WTC11 (cell line): ENCODE data around the gene EDC4. TPM values are rescaled to one million over a fixed set of nuclear protein-coding genes. Genes with fewer than 3 reads are reported as not detected.
"Not testable (repeated sequence)": the region's sequence is repeated elsewhere in the genome, so short reads cannot be mapped to it uniquely, and the experiment has no call there.

Experiments
- ATAC-seq: fragments of 200-7000 bp; cut with Tn5 transposase; 2 replicates; pipeline ENCODE4 v1.10.0; 2021; ENCODE audit warnings: mild to moderate bottlenecking, moderate library complexity
- CTCF ChIA-PET: fragments of 300-600 bp; sonication (Branson Sonifier 250); formaldehyde crosslinking; loops from one replicate; lab custom pipeline; 2021; ENCODE audit warnings: antibody characterized with exemption; lab: Charles Lee
- POLR2A ChIA-PET: fragments of 350-600 bp; sonication (Branson Sonifier 250); formaldehyde crosslinking; loops from one replicate; lab custom pipeline; 2021; ENCODE audit warnings: antibody characterized with exemption; lab: Charles Lee
- DNase-seq: peaks from one replicate; pipeline ENCODE4 v3.0.0; 2021; ENCODE audit warnings: low spot score
- H3K27ac Mint-ChIP-seq: 2 replicates; pipeline ENCODE4 v1.8.0; 2021; ENCODE audit warnings: mixed read lengths
- H3K27me3 Mint-ChIP-seq: 2 replicates; pipeline ENCODE4 v1.8.0; 2021; ENCODE audit warnings: low read depth, mild to moderate bottlenecking, moderate library complexity, mixed read lengths
- H3K36me3 Mint-ChIP-seq: 2 replicates; pipeline ENCODE4 v1.8.0; 2021; ENCODE audit warnings: mixed read lengths
- H3K4me1 Mint-ChIP-seq: 2 replicates; pipeline ENCODE4 v1.8.0; 2022; ENCODE audit warnings: mixed read lengths
- H3K4me3 Mint-ChIP-seq: 2 replicates; pipeline ENCODE4 v1.8.0; 2021; ENCODE audit warnings: mild to moderate bottlenecking, moderate library complexity, mixed read lengths
- H3K9me3 Mint-ChIP-seq: 2 replicates; pipeline ENCODE4 v1.8.0; 2021; ENCODE audit warnings: mixed read lengths
- CDX4 ChIP-seq: fragments of 250-450 bp; sonication (Bioruptor Pico); IDR thresholded peaks from 2 replicates; pipeline ENCODE4 v1.9.0; 2021; ENCODE audit warnings: moderate library complexity, mild to moderate bottlenecking, inconsistent platforms, borderline replicate concordance
- GABPB1 ChIP-seq: sonication (generic); formaldehyde crosslinking; IDR thresholded peaks from 2 replicates; pipeline ENCODE4 v1.8.1; 2023; ENCODE audit warnings: mild to moderate bottlenecking, missing genetic modification reagents
- JAZF1 ChIP-seq: fragments of 250-450 bp; sonication (Bioruptor Pico); IDR thresholded peaks from 2 replicates; pipeline ENCODE4 v1.9.0; 2021; ENCODE audit warnings: moderate library complexity, mild to moderate bottlenecking, inconsistent platforms
- KAT7 ChIP-seq: sonication (generic); formaldehyde crosslinking; IDR thresholded peaks from 2 replicates; pipeline ENCODE4 v1.8.1; 2023; ENCODE audit warnings: missing genetic modification reagents, mild to moderate bottlenecking, borderline replicate concordance
- NR1H2 ChIP-seq: sonication (generic); formaldehyde crosslinking; IDR thresholded peaks from 2 replicates; pipeline ENCODE4 v1.9.0; 2021; ENCODE audit warnings: mild to moderate bottlenecking, moderate library complexity, missing genetic modification reagents
- PRRX2 ChIP-seq: fragments of 250-450 bp; sonication (Bioruptor Pico); IDR thresholded peaks from 2 replicates; pipeline ENCODE4 v1.8.0; 2021; ENCODE audit warnings: mild to moderate bottlenecking
- SP1 ChIP-seq: sonication (generic); formaldehyde crosslinking; conservative IDR thresholded peaks from 2 replicates; pipeline ENCODE4 v1.8.1; 2022; ENCODE audit warnings: missing genetic modification reagents
- TEAD1 ChIP-seq: sonication (generic); formaldehyde crosslinking; IDR thresholded peaks from 2 replicates; pipeline ENCODE4 v1.8.0; 2022; ENCODE audit warnings: mild to moderate bottlenecking, missing genetic modification reagents
- ZBTB21 ChIP-seq: sonication (generic); formaldehyde crosslinking; IDR thresholded peaks from 2 replicates; pipeline ENCODE4 v1.8.1; 2023; ENCODE audit warnings: mild to moderate bottlenecking, missing genetic modification reagents, borderline replicate concordance
- ZNF219 ChIP-seq: sonication (generic); formaldehyde crosslinking; IDR thresholded peaks from 2 replicates; pipeline ENCODE4 v1.8.0; 2023; ENCODE audit warnings: missing genetic modification reagents, mild to moderate bottlenecking, borderline replicate concordance
- total RNA-seq: library from RNA; stranded (reverse); gene quantifications from 3 replicates; pipeline ENCODE4 v1.2.3, GENCODE V29; 2021
- TF ChIP-seq, protein P1 (sequence below): fragments of 200-600 bp; IDR thresholded peaks from 2 replicates; pipeline ENCODE4 v1.8.0; 2022; ENCODE audit warnings: antibody characterized with exemption
- TF ChIP-seq, protein P2 (sequence below): sonication (generic); formaldehyde crosslinking; IDR thresholded peaks from 2 replicates; pipeline ENCODE4 v1.8.1; 2022; ENCODE audit warnings: low read depth, mild to moderate bottlenecking, moderate library complexity, missing genetic modification reagents, borderline replicate concordance
- TF ChIP-seq, protein P3 (sequence below): sonication (generic); formaldehyde crosslinking; IDR thresholded peaks from 2 replicates; pipeline ENCODE4 v1.8.0; 2022; ENCODE audit warnings: mild to moderate bottlenecking, missing genetic modification reagents
- TF ChIP-seq, protein P4 (sequence below): sonication (generic); formaldehyde crosslinking; IDR thresholded peaks from 2 replicates; pipeline ENCODE4 v1.8.0; 2022; ENCODE audit warnings: missing genetic modification reagents
- TF ChIP-seq, protein P5 (sequence below): sonication (generic); formaldehyde crosslinking; IDR thresholded peaks from 2 replicates; pipeline ENCODE4 v1.8.0; 2022; ENCODE audit warnings: mild to moderate bottlenecking, missing genetic modification reagents
- TF ChIP-seq, protein P6 (sequence below): fragments of 250-450 bp; sonication (Bioruptor Pico); IDR thresholded peaks from 2 replicates; pipeline ENCODE4 v1.9.0; 2021; ENCODE audit warnings: mild to moderate bottlenecking

EDC4 gene
- total RNA-seq, 1 experiment from 2014 or later, result 83.7 TPM

DNA sequence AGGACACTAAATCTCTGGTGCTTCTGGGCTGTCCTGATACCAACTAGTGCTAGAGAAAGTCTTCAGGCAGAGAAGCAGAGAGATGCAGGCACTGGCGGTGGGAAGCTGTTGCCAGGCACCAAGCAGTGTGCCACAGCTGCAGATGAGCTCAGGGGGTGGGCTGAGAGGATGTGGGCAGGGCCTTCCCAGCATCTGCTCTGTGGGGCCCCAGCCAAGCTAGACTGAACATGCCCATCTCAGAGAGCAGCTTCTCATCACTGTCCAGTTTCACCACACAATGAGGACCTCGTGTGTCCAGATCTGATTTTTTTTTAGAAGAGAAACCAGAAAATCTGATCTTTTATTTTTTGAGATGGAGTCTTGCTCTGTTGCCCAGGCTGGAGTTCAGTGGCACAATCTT is 37.3 kb downstream of the EDC4 start:
- ChIA-PET CTCF (interaction anchor here (1.1 to 1.9 kb wide), 3 partner anchors 15 to 94 kb away, joined by 3 to 11 read pairs (median 4); partner anchors contain the start of gene NRN1L), POLR2A (no interaction called here)
- Mint-ChIP-seq H3K36me3 (peaks cover 17% of the 10 kb centered on the region), H3K27ac (peak overlapping the region; percentile 78; the same call in 1 of the 2 replicates), H3K9me3 (no peaks in the 10 kb centered on the region), H3K4me3 (no peak overlapping the region), H3K27me3 (no peaks in the 10 kb centered on the region), H3K4me1 (peaks cover 13% of the 10 kb centered on the region)
- ATAC-seq, result no peak
- TF ChIP-seq KAT7 (CRISPR knock-in tag) (no peak), TEAD1 (CRISPR knock-in tag) (no peak), ZBTB21 (CRISPR knock-in tag) (no peak), NR1H2 (CRISPR knock-in tag) (no peak), SP1 (CRISPR knock-in tag) (no peak), JAZF1 (no peak)
- TF ChIP-seq, protein P1, sequence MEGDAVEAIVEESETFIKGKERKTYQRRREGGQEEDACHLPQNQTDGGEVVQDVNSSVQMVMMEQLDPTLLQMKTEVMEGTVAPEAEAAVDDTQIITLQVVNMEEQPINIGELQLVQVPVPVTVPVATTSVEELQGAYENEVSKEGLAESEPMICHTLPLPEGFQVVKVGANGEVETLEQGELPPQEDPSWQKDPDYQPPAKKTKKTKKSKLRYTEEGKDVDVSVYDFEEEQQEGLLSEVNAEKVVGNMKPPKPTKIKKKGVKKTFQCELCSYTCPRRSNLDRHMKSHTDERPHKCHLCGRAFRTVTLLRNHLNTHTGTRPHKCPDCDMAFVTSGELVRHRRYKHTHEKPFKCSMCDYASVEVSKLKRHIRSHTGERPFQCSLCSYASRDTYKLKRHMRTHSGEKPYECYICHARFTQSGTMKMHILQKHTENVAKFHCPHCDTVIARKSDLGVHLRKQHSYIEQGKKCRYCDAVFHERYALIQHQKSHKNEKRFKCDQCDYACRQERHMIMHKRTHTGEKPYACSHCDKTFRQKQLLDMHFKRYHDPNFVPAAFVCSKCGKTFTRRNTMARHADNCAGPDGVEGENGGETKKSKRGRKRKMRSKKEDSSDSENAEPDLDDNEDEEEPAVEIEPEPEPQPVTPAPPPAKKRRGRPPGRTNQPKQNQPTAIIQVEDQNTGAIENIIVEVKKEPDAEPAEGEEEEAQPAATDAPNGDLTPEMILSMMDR, result no peak
- TF ChIP-seq, protein P2, sequence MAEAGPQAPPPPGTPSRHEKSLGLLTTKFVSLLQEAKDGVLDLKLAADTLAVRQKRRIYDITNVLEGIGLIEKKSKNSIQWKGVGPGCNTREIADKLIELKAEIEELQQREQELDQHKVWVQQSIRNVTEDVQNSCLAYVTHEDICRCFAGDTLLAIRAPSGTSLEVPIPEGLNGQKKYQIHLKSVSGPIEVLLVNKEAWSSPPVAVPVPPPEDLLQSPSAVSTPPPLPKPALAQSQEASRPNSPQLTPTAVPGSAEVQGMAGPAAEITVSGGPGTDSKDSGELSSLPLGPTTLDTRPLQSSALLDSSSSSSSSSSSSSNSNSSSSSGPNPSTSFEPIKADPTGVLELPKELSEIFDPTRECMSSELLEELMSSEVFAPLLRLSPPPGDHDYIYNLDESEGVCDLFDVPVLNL (CRISPR knock-in tag), result no peak
- TF ChIP-seq, protein P3, sequence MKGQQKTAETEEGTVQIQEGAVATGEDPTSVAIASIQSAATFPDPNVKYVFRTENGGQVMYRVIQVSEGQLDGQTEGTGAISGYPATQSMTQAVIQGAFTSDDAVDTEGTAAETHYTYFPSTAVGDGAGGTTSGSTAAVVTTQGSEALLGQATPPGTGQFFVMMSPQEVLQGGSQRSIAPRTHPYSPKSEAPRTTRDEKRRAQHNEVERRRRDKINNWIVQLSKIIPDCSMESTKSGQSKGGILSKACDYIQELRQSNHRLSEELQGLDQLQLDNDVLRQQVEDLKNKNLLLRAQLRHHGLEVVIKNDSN (CRISPR knock-in tag), result no peak
- no peak for DNase-seq

DNA sequence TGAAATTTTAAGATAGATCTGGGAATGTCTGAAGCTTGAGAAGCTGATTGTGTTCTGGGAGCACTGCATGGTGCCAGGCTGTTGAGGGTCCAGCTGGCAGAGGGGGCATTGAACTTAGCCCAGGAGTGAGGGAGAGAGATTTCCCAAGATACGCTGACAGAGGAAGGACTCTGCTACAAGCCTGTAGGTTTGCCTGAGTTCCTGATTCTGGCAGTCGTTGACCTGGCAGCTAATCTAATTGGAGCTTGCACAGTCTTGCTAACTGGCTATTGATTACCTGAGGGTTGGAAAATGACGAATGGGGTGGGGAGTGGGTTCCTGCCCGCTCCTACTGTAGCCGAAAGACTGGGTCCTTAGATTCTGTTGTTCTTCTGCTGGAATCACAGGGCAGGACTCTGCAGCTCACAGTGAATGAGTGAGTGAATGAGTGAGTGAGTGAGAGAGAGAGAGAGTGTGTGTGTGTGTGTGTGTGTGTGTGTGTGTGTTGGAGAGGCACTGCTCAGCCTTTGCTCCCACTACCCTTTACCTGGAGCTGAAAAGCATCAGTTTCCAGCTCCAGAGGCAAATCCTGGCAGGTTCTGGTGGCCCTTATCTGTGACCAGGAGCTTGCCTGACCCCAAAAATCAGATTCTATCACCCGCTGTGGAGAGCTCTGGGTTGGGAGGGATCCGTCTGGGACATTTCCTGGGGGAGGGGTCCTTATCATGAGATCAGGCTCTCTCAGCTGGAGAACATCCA is 42.1 kb downstream of the EDC4 start:
- H3K27ac Mint-ChIP-seq, result peak overlapping the region; percentile 91
- H3K27me3 Mint-ChIP-seq, result no peaks in the 10 kb centered on the region; the same call in 1 of the 2 replicates
- H3K36me3 Mint-ChIP-seq, result peaks cover 5% of the 10 kb centered on the region
- H3K9me3 Mint-ChIP-seq, result no peaks in the 10 kb centered on the region
- DNase-seq (no peak), ATAC-seq (peak; percentile 33; the same call in 1 of the 2 replicates)
- peaks cover 38% of the 10 kb centered on the region for H3K4me1 Mint-ChIP-seq
- H3K4me3 Mint-ChIP-seq, result peak overlapping the region; percentile 32
- no peak for TF ChIP-seq PRRX2
- TF ChIP-seq, protein P4, sequence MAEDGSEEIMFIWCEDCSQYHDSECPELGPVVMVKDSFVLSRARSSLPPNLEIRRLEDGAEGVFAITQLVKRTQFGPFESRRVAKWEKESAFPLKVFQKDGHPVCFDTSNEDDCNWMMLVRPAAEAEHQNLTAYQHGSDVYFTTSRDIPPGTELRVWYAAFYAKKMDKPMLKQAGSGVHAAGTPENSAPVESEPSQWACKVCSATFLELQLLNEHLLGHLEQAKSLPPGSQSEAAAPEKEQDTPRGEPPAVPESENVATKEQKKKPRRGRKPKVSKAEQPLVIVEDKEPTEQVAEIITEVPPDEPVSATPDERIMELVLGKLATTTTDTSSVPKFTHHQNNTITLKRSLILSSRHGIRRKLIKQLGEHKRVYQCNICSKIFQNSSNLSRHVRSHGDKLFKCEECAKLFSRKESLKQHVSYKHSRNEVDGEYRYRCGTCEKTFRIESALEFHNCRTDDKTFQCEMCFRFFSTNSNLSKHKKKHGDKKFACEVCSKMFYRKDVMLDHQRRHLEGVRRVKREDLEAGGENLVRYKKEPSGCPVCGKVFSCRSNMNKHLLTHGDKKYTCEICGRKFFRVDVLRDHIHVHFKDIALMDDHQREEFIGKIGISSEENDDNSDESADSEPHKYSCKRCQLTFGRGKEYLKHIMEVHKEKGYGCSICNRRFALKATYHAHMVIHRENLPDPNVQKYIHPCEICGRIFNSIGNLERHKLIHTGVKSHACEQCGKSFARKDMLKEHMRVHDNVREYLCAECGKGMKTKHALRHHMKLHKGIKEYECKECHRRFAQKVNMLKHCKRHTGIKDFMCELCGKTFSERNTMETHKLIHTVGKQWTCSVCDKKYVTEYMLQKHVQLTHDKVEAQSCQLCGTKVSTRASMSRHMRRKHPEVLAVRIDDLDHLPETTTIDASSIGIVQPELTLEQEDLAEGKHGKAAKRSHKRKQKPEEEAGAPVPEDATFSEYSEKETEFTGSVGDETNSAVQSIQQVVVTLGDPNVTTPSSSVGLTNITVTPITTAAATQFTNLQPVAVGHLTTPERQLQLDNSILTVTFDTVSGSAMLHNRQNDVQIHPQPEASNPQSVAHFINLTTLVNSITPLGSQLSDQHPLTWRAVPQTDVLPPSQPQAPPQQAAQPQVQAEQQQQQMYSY (CRISPR knock-in tag), result no peak
- no peak for TF ChIP-seq ZNF219 (CRISPR knock-in tag)
- TF ChIP-seq CDX4 (CRISPR knock-in tag), result no peak
- TF ChIP-seq, protein P5, sequence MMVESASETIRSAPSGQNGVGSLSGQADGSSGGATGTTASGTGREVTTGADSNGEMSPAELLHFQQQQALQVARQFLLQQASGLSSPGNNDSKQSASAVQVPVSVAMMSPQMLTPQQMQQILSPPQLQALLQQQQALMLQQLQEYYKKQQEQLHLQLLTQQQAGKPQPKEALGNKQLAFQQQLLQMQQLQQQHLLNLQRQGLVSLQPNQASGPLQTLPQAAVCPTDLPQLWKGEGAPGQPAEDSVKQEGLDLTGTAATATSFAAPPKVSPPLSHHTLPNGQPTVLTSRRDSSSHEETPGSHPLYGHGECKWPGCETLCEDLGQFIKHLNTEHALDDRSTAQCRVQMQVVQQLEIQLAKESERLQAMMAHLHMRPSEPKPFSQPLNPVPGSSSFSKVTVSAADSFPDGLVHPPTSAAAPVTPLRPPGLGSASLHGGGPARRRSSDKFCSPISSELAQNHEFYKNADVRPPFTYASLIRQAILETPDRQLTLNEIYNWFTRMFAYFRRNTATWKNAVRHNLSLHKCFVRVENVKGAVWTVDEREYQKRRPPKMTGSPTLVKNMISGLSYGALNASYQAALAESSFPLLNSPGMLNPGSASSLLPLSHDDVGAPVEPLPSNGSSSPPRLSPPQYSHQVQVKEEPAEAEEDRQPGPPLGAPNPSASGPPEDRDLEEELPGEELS (CRISPR knock-in tag), result no peak
- no peak for TF ChIP-seq GABPB1 (CRISPR knock-in tag)
- TF ChIP-seq, protein P6, sequence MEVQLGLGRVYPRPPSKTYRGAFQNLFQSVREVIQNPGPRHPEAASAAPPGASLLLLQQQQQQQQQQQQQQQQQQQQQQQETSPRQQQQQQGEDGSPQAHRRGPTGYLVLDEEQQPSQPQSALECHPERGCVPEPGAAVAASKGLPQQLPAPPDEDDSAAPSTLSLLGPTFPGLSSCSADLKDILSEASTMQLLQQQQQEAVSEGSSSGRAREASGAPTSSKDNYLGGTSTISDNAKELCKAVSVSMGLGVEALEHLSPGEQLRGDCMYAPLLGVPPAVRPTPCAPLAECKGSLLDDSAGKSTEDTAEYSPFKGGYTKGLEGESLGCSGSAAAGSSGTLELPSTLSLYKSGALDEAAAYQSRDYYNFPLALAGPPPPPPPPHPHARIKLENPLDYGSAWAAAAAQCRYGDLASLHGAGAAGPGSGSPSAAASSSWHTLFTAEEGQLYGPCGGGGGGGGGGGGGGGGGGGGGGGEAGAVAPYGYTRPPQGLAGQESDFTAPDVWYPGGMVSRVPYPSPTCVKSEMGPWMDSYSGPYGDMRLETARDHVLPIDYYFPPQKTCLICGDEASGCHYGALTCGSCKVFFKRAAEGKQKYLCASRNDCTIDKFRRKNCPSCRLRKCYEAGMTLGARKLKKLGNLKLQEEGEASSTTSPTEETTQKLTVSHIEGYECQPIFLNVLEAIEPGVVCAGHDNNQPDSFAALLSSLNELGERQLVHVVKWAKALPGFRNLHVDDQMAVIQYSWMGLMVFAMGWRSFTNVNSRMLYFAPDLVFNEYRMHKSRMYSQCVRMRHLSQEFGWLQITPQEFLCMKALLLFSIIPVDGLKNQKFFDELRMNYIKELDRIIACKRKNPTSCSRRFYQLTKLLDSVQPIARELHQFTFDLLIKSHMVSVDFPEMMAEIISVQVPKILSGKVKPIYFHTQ (CRISPR knock-in tag), result no peak
- ChIA-PET POLR2A (interaction anchor here (0.8 kb wide), 1 partner anchor 31 kb away, joined by 3 read pairs; no protein-coding TSS in a partner anchor), CTCF (interaction anchor here (0.7 to 2.5 kb wide), 11 partner anchors 10 to 127 kb away, joined by 3 to 24 read pairs (median 4); partner anchors contain the start of genes DDX28, DUS2, LCAT and NRN1L)

GRCh38 chr16:67915496-67915769 is 42.6 kb downstream of the EDC4 start:
- not testable (repeated sequence) for DNase-seq, H3K27me3 Mint-ChIP-seq, H3K36me3 Mint-ChIP-seq, H3K9me3 Mint-ChIP-seq
- peaks cover 38% of the 10 kb centered on the region for H3K4me1 Mint-ChIP-seq
- peak overlapping the region; percentile 32; the same call in 1 of the 2 replicates for H3K4me3 Mint-ChIP-seq
- peak; percentile 60 for ATAC-seq
- POLR2A ChIA-PET, result interaction anchor here (0.8 kb wide), 1 partner anchor 31 kb away, joined by 3 read pairs; no protein-coding TSS in a partner anchor
- CTCF ChIA-PET, result interaction anchor here (0.7 to 2.5 kb wide), 11 partner anchors 9 to 127 kb away, joined by 3 to 24 read pairs (median 4); partner anchors contain the start of genes DDX28, DUS2, LCAT and NRN1L
- peak overlapping the region; percentile 91 for H3K27ac Mint-ChIP-seq
